Measurements from ENCODE around the gene RBBP8NL.
A peak's percentile ranks its signal among the peaks of the same experiment; 100 is the strongest.

Gene RBBP8NL

DNA sequence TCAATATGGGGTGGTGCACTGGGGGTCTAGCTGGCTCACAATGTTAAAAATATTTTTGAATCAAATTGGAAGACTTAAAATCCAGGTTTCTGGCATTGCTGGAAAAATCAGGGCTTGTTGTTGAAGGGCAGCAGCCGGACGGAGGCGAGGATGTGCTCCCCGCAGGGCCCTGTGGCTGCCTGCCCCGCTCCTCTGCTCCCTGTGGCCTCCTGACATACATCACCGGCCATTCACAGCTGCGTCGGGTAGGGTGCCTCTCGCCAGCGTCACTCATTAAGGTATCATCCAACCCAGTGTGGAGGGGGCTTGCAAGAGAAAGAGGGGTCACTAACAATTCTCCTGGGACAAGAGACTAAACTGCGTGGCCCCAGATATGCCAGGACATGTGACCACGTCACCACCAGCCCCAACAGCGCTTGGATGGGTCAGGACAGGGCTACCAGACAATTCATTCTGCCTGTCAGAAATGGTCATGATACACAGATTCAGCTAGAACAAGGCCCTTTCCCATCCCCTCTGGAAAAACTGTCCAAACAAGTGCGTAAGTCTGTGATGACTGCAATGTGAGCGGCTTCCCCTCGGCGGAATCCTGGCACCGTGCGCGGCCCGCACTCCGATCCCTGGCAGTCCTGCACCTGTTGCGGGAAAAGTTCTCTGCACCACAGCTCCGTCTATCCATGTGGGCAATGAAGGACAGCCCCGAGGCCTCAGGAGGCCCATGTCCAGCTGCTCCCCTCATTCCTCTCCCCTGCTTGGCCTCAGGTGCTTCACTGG is 36.5 kb upstream of the RBBP8NL start:
- DNase-seq, result no peak
- in situ Hi-C loops (cut with HindIII; ENCODE audit: low pct_ligation_motif_present, low pct_unique_long_range_greater_than_20kb, low sequenced_read_pairs), result no loop called here

DNA sequence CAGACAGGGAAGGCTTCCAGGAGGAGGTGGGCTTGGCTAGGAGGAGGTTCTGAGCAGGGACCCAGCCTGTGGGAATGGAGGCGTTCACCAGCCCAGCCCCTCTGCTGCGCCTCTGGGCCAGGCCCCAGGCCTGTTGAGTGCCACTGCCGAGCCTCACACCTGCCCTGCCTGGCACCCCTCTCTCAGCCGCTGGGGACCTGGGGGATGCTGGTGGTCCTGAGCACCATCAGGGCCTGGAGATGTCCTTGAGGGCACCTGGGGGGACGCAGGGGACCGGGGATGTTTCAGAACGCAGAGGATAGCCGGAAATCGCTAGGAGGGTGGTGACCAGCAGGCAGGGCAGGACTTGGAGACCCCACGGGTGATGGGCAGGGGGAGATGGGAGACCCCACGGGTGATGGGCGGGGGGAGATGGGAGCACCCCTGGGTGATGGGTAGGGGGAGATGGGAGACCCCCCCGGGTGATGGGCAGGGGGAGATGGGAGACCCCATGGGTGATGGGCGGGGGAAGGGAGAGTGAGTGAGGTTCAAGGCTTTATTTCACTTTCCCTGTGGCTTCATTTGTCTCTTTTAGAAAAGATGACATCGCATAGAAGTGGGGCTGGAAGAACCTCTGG is 35.7 kb upstream of the RBBP8NL start:
- no peak for DNase-seq
- in situ Hi-C loops (cut with HindIII; ENCODE audit: low pct_ligation_motif_present, low pct_unique_long_range_greater_than_20kb, low sequenced_read_pairs), result no loop called here

- DNase-seq, result no peak
Observed at GRCh38 chr20:62461834-62462233, 34.5 kb upstream of the RBBP8NL start.

DNA sequence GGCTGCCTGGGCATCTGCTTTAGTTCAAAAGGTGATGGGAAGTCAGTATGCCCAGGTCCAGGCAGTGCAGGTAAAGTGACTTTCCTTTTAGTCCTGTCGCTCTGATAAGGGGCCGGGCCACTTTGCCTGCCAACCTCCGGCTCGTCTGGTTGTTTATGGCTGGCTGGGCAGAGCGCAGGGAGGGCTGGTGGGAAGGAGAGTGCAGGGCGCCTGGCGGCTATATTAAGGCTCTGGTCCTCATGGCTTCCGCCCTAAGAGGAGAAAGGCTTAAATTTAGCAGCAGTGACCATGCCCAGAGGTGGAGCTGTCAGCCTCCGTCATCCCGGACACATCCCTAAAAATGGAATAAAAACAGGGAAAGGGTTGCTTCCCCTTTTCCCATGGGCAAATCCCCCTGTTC is 33.8 kb upstream of the RBBP8NL start:
- no peak for DNase-seq
- in situ Hi-C loops (cut with HindIII; ENCODE audit: low pct_ligation_motif_present, low pct_unique_long_range_greater_than_20kb, low sequenced_read_pairs), result no loop called here

More at GRCh38 chr20:62461834-62462233, 34.5 kb upstream of the RBBP8NL start:
- in situ Hi-C loops (cut with HindIII; ENCODE audit: low pct_ligation_motif_present, low pct_unique_long_range_greater_than_20kb, low sequenced_read_pairs), result no loop called here

GRCh38 chr20:62460678-62461077 is 33.3 kb upstream of the RBBP8NL start:
- in situ Hi-C loops (cut with HindIII; ENCODE audit: low pct_ligation_motif_present, low pct_unique_long_range_greater_than_20kb, low sequenced_read_pairs), result no loop called here
- no peak for DNase-seq

- in situ Hi-C loops (cut with HindIII; ENCODE audit: low pct_ligation_motif_present, low pct_unique_long_range_greater_than_20kb, low sequenced_read_pairs), result no loop called here
- DNase-seq, result no peak
Observed at GRCh38 chr20:62459488-62459887, 32.1 kb upstream of the RBBP8NL start.

DNA sequence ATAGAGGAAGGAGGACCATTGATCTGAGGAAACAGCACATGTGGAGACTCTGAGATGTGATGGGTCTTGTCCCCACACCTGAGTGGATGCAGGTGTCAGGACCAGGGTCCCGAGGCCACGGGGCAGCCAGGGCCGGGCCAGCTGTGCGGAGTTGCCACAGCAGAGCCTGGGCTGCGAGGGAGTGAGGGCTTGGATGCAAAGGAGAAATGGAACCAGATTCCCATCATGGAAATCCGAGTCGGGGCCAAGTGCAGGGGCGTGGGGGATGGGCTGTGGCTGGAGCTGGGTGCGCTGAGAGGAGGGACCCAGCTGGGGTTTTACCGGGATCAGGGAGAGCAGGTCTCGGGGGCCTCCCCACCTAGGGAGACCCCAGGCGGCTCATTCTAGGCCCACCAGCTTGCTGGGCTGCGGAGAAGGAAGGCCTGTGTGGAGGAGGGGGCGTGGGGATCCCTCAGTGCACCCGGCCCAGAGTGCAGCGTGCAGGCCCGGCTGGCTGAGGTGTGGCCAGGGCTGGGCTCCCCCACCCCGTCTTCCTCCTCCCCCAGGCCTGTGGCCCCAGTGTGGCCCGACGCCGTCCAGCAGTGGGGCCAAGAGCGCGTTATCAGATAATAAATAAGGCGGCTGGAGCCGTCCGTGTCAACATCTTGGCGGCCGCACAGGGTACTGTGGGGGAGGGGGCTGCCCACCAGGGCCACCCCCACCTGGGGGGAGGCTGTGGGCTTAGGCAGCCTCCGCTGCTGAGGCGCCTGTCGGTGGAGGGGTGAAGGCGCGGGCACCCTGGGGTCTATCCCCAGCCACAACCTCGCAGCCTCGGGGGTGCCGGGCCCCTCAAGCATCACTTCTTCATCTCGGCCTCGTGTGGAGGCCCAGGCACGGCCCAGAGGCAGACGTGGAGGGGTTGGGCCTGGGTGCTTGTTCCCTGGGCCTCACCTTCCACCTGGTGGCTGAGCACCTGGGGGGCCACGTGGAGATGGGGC is 31.2 kb upstream of the RBBP8NL start:
- in situ Hi-C loops (cut with HindIII; ENCODE audit: low pct_ligation_motif_present, low pct_unique_long_range_greater_than_20kb, low sequenced_read_pairs), result no loop called here

GRCh38 chr20:62457831-62458230 is 30.5 kb upstream of the RBBP8NL start:
- DNase-seq, result no peak
- in situ Hi-C loops (cut with HindIII; ENCODE audit: low pct_ligation_motif_present, low pct_unique_long_range_greater_than_20kb, low sequenced_read_pairs), result no loop called here

More for the DNA sequence above, 31.2 kb upstream of the RBBP8NL start:
- no peak for DNase-seq

- no peak for DNase-seq
- in situ Hi-C loops (cut with HindIII; ENCODE audit: low pct_ligation_motif_present, low pct_unique_long_range_greater_than_20kb, low sequenced_read_pairs), result no loop called here
Observed at GRCh38 chr20:62457098-62457497, 29.8 kb upstream of the RBBP8NL start.

GRCh38 chr20:62455929-62456328 is 28.6 kb upstream of the RBBP8NL start:
- in situ Hi-C loops (cut with HindIII; ENCODE audit: low pct_ligation_motif_present, low pct_unique_long_range_greater_than_20kb, low sequenced_read_pairs), result no loop called here
- no peak for DNase-seq

GRCh38 chr20:62454904-62455636 is 27.7 kb upstream of the RBBP8NL start:
- in situ Hi-C loops (cut with HindIII; ENCODE audit: low pct_ligation_motif_present, low pct_unique_long_range_greater_than_20kb, low sequenced_read_pairs), result no loop called here
- no peak for DNase-seq

GRCh38 chr20:62453186-62453808 is 26.0 kb upstream of the RBBP8NL start:
- no peak for DNase-seq
- in situ Hi-C loops (cut with HindIII; ENCODE audit: low pct_ligation_motif_present, low pct_unique_long_range_greater_than_20kb, low sequenced_read_pairs), result no loop called here

- no peak for DNase-seq
- in situ Hi-C loops (cut with HindIII; ENCODE audit: low pct_ligation_motif_present, low pct_unique_long_range_greater_than_20kb, low sequenced_read_pairs), result no loop called here
Observed at GRCh38 chr20:62452475-62453095, 25.2 kb upstream of the RBBP8NL start.

- in situ Hi-C loops (cut with HindIII; ENCODE audit: low pct_ligation_motif_present, low pct_unique_long_range_greater_than_20kb, low sequenced_read_pairs), result no loop called here
- DNase-seq, result no peak
Observed at GRCh38 chr20:62451970-62452369, 24.6 kb upstream of the RBBP8NL start.

DNA sequence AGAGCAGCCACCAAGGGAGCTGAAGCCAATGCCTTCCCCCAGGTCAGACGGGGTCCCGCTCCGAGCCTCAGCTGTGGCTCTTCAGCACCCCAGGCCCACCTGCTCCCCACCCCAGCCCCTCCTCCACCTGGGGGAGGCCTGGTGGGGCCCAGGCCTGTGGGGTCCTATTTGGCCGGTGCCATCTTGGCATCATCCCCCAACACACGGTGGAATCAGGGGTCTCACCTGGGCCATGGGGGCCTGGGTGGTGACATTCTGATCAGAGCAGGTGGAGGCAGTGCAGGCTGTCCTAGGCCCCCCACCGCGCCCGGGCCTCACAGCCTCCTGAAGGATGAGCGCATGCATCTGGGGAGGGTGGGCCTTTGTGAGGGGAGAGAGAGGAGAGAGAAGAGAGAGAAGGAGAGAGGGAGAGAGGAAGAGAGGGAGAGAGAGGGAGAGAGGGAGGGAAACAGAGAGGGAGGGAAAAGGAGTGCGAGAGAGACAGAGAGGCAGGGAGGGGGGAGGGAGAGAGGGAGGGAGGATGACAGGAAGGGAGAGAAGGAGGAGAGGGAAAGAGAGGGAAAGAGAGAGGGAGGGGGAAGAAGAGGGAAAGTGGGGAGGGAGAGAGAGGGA is 23.9 kb upstream of the RBBP8NL start:
- in situ Hi-C loops (cut with HindIII; ENCODE audit: low pct_ligation_motif_present, low pct_unique_long_range_greater_than_20kb, low sequenced_read_pairs), result no loop called here
- no peak for DNase-seq

DNA sequence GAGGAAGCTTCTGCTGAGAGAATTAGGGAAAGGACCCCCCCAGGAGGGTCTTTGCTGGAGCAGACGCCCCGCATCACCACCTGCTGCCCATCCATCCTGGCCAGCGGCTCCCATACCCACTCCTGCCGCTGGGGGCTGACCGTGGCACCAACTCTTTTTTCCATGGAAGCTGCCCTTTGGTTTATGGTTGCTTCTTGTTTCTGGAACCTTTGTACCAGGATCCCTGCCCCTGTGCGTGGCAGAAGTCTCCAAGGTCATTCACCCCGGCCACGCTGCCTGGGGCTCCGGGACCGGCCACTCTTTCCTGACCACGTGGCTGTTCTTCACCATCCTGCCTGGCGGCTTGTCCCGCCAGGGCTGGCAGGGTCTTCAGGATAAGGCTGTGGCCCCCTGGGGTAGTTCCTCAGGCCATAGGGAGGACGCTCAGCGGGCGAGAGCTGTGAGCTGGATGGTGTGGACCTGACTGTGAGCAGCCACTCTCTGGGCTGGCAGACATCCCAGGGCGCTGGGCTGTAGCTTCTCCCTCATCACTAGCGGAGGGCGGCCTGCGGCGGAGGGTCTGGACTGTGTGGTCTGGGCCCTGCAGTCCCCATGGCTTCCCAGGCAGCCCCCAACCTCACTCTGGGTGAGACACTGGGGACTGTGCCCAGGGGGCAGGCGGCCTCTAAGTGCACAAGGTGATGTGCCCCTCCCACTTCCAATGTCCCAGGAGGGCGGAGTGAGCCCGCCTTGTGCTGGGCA is 22.8 kb upstream of the RBBP8NL start:
- peak; percentile 31 for DNase-seq
- in situ Hi-C loops (cut with HindIII; ENCODE audit: low pct_ligation_motif_present, low pct_unique_long_range_greater_than_20kb, low sequenced_read_pairs), result no loop called here

GRCh38 chr20:62448788-62449187 is 21.4 kb upstream of the RBBP8NL start:
- in situ Hi-C loops (cut with HindIII; ENCODE audit: low pct_ligation_motif_present, low pct_unique_long_range_greater_than_20kb, low sequenced_read_pairs), result no loop called here
- DNase-seq, result no peak

Data from ACHN (cell line).